Glutamatergic neuron (in vitro differentiated cells): ENCODE measurements around the gene PRRX2. TPM values are rescaled to one million over a fixed set of nuclear protein-coding genes. Genes with fewer than 3 reads are reported as not detected.
A peak's percentile ranks its signal among the peaks of the same experiment; 100 is the strongest.

Source experiments
- DNase-seq: peaks from one replicate; pipeline ENCODE4 v3.0.0; 2022
- H3K27ac Mint-ChIP-seq: one replicate; pipeline ENCODE4 v1.8.0; 2020; ENCODE audit warnings: mild to moderate bottlenecking, mixed read lengths, inconsistent platforms; ENCODE audit not compliant: unreplicated experiment
- H3K27me3 Mint-ChIP-seq: one replicate; pipeline ENCODE4 v1.8.0; 2020; ENCODE audit warnings: mild to moderate bottlenecking, moderate library complexity, mixed read lengths, inconsistent platforms; ENCODE audit not compliant: unreplicated experiment
- H3K36me3 Mint-ChIP-seq: one replicate; pipeline ENCODE4 v1.8.0; 2020; ENCODE audit warnings: mild to moderate bottlenecking, mixed read lengths, inconsistent platforms; ENCODE audit not compliant: unreplicated experiment
- H3K4me1 Mint-ChIP-seq: one replicate; pipeline ENCODE4 v1.8.0; 2020; ENCODE audit warnings: mild to moderate bottlenecking, low read depth, mixed read lengths, inconsistent platforms; ENCODE audit not compliant: unreplicated experiment
- H3K4me3 Mint-ChIP-seq: one replicate; pipeline ENCODE4 v1.8.0; 2020; ENCODE audit warnings: mild to moderate bottlenecking, mixed read lengths, inconsistent platforms; ENCODE audit not compliant: unreplicated experiment
- H3K9me3 Mint-ChIP-seq: one replicate; pipeline ENCODE4 v1.8.0; 2020; ENCODE audit warnings: mild to moderate bottlenecking, moderate library complexity, mixed read lengths, inconsistent platforms; ENCODE audit not compliant: unreplicated experiment
- CTCF ChIP-seq: fragments of 200-600 bp; sonication (generic); IDR thresholded peaks from one replicate; pipeline ENCODE4 v1.5.0; 2021; ENCODE audit not compliant: partially characterized antibody, unreplicated experiment
- total RNA-seq: library from RNA; stranded (reverse); fragmentation: NEBNext Ultra II Directional; extraction: Animal tissue kit (Norgen Biotek cat#: 25700); gene quantifications from one replicate; pipeline ENCODE4 v1.2.1, GENCODE V29; 2021; ENCODE audit not compliant: unreplicated experiment

Gene PRRX2
- total RNA-seq, 1 donor from 2014 or later, result 2.3 TPM

- peaks cover 12% of the 10 kb centered on the region for H3K27me3 Mint-ChIP-seq
- peak; percentile 32 for DNase-seq
Observed at GRCh38 chr9:129664746-129665388, 580 bp upstream of the PRRX2 start.

DNA sequence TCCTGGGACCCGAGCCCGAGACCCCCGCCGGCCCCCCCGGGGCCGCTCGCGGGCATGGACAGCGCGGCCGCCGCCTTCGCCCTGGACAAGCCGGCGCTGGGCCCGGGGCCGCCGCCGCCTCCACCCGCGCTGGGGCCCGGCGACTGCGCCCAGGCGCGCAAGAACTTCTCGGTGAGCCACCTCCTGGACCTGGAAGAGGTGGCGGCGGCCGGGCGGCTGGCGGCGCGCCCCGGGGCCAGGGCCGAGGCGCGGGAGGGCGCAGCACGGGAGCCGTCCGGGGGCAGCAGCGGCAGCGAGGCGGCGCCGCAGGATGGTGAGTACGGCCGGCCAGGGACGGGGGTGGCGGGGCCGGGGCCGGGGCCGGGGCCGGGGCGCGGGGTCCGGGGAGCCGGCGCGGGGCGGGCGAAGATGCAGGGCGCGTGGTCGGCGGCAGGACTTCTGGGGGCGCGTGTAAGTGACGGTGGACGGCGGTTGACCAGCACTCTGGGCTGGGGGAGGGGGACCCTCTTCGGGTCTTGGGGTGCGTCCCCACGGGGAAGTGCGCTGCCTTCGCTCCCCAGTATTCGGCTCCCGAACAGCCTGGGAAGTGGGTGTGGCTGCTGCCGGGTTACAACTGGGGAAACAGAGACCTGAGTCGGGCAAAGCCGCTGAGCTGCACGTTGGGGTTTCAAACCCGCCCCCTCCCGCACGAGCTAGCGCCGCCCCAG is 520 bp downstream of the PRRX2 start:
- Mint-ChIP-seq H3K4me3 (no peak overlapping the region), H3K9me3 (peaks cover 4% of the 10 kb centered on the region), H3K4me1 (peaks cover 4% of the 10 kb centered on the region), H3K27me3 (peaks cover 12% of the 10 kb centered on the region), H3K36me3 (no peaks in the 10 kb centered on the region), H3K27ac (no peak overlapping the region)
- no peak for TF ChIP-seq CTCF
- DNase-seq, result no peak

More at GRCh38 chr9:129664746-129665388, 580 bp upstream of the PRRX2 start:
- TF ChIP-seq CTCF, result no peak
- no peak overlapping the region for H3K4me3 Mint-ChIP-seq
- peaks cover 2% of the 10 kb centered on the region for H3K9me3 Mint-ChIP-seq
- H3K27ac Mint-ChIP-seq, result peak overlapping the region; percentile 59
- no peaks in the 10 kb centered on the region for H3K4me1 Mint-ChIP-seq
- H3K36me3 Mint-ChIP-seq, result no peaks in the 10 kb centered on the region

DNA sequence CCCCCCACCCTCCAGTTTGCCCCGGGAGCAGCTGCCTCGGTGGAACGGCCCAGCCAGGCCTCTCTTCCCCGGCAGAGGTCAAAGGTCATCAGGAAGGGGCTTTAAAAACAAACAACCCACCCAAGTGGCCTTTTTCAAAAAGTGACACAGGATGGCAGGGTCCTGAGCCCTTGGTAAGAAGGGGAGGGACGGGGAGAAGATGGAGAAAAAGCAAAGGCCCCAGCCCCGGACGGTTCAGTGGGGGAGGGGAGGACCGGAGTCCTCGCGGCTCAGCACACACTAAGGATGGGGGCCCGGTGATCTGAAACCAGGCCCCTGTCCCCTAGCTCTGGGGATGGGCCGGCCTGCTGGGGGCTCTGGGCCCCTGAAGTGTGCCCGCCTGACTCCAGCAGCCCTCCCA is 1.1 kb downstream of the PRRX2 start:
- peak; percentile 31 for DNase-seq
- Mint-ChIP-seq H3K4me3 (peak overlapping the region; percentile 30), H3K27ac (no peak overlapping the region), H3K27me3 (peaks cover 12% of the 10 kb centered on the region), H3K9me3 (peaks cover 4% of the 10 kb centered on the region), H3K36me3 (no peaks in the 10 kb centered on the region), H3K4me1 (peaks cover 4% of the 10 kb centered on the region)
- TF ChIP-seq CTCF, result no peak

GRCh38 chr9:129667378-129667777 is 1.9 kb downstream of the PRRX2 start:
- TF ChIP-seq CTCF, result no peak
- DNase-seq, result no peak
- Mint-ChIP-seq H3K27me3 (peaks cover 11% of the 10 kb centered on the region), H3K36me3 (no peaks in the 10 kb centered on the region), H3K4me1 (peaks cover 4% of the 10 kb centered on the region), H3K27ac (no peak overlapping the region), H3K4me3 (no peak overlapping the region), H3K9me3 (peaks cover 7% of the 10 kb centered on the region)

DNA sequence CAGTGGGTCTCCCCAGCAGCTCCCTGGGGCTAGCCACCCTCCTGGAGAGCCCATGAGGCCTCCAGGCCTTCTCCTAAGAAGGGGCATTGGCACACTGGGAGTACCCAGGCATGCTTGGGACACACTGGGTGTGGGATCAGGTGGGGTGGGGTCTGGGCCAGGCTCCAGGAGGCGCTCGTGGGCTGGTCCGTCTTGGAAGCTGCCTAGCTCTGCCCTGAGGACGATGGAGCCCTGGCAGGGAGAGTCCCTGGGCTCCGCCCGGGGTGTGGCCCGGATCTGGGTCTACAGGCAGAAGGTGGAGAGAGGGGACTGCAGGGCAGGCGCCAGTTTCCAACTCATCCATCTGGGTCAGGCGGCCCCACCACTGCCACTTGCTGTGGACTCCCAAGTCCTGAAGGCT is 2.4 kb downstream of the PRRX2 start:
- Mint-ChIP-seq H3K4me3 (no peak overlapping the region), H3K9me3 (peaks cover 7% of the 10 kb centered on the region), H3K4me1 (peaks cover 4% of the 10 kb centered on the region), H3K27me3 (peaks cover 8% of the 10 kb centered on the region), H3K36me3 (no peaks in the 10 kb centered on the region), H3K27ac (no peak overlapping the region)
- no peak for TF ChIP-seq CTCF
- DNase-seq, result no peak
